ENCODE results near the gene OOSP4A.

GRCh38 chr11:59962107-59962482 lies 1.7 kb upstream of the OOSP4A start:
- TF ChIP-seq CTCF (IDR thresholded peaks at IDR 0.05; ENCODE audit: insufficient read depth, low read depth, low read length): no peak
- TF ChIP-seq EZH2 (IDR thresholded peaks at IDR 0.05; ENCODE audit: insufficient read depth, low read length): no peak

Data from astrocyte (in vitro differentiated cells and primary cell).